HepG2 (cell line): Measurements from ENCODE around the gene UTP11. TPM values are rescaled to one million over a fixed set of nuclear protein-coding genes. Genes with fewer than 3 reads are reported as not detected.
A peak's percentile ranks its signal among the peaks of the same experiment; 100 is the strongest.

ENCODE experiments used
- BRCA1 ChIP-seq: sonication (generic); formaldehyde crosslinking; IDR thresholded peaks from 2 replicates; pipeline ENCODE4 v1.4.0; 2020; ENCODE audit warnings: missing genetic modification reagents
- ERF ChIP-seq: IDR thresholded peaks from 2 replicates; pipeline ENCODE4 v1.6.1; 2018; ENCODE audit warnings: missing biosample characterization, missing genetic modification reagents
- HES4 ChIP-seq: sonication (generic); formaldehyde crosslinking; IDR thresholded peaks from 2 replicates; pipeline ENCODE4 v1.9.0; 2021; ENCODE audit warnings: mild to moderate bottlenecking, missing genetic modification reagents, borderline replicate concordance
- HOXD1 ChIP-seq: sonication (generic); formaldehyde crosslinking; IDR thresholded peaks from 2 replicates; pipeline ENCODE4 v1.5.0; 2020; ENCODE audit warnings: missing genetic modification reagents
- KAT7 ChIP-seq: IDR thresholded peaks from 2 replicates; pipeline ENCODE4 v1.6.1; 2018; ENCODE audit warnings: borderline replicate concordance, missing compliant biosample characterization
- MXD3 ChIP-seq: IDR thresholded peaks from 2 replicates; pipeline ENCODE4 v1.6.1; 2016; ENCODE audit warnings: mild to moderate bottlenecking, missing biosample characterization, missing genetic modification reagents
- NBN ChIP-seq: fragments of 450-650 bp; conservative IDR thresholded peaks from 2 replicates; pipeline ENCODE4 v1.6.1; 2017
- RBM22 ChIP-seq: fragments of 200-400 bp; formaldehyde crosslinking; optimal IDR thresholded peaks from 2 replicates; pipeline ENCODE3; 2017; ENCODE audit warnings: mild to moderate bottlenecking, low read length, moderate library complexity
- RNF219 ChIP-seq: sonication (generic); formaldehyde crosslinking; IDR thresholded peaks from 2 replicates; pipeline ENCODE4 v1.5.0; 2020; ENCODE audit warnings: mild to moderate bottlenecking, missing genetic modification reagents
- SALL1 ChIP-seq: sonication (generic); formaldehyde crosslinking; IDR thresholded peaks from 2 replicates; pipeline ENCODE4 v1.8.0; 2022; ENCODE audit warnings: mild to moderate bottlenecking, missing genetic modification reagents
- SP5 ChIP-seq: IDR thresholded peaks from 2 replicates; pipeline ENCODE4 v1.6.1; 2016; ENCODE audit warnings: low read depth, borderline replicate concordance
- TCF7L2 ChIP-seq: IDR thresholded peaks from 2 replicates; pipeline ENCODE4 v1.6.1; 2011; ENCODE audit warnings: mild to moderate bottlenecking, low read depth, low read length, moderate library complexity
- THAP8 ChIP-seq: sonication (generic); formaldehyde crosslinking; IDR thresholded peaks from 2 replicates; pipeline ENCODE4 v1.5.1; 2020; ENCODE audit warnings: missing genetic modification reagents, mild to moderate bottlenecking, borderline replicate concordance
- ZNF224 ChIP-seq: sonication (generic); formaldehyde crosslinking; IDR thresholded peaks from 2 replicates; pipeline ENCODE4 v1.5.0; 2020; ENCODE audit warnings: mild to moderate bottlenecking, missing genetic modification reagents
- ZNF354B ChIP-seq: sonication (generic); formaldehyde crosslinking; IDR thresholded peaks from 2 replicates; pipeline ENCODE4 v1.8.0; 2022; ENCODE audit warnings: mild to moderate bottlenecking, missing genetic modification reagents
- ZNF530 ChIP-seq: sonication (generic); formaldehyde crosslinking; IDR thresholded peaks from 2 replicates; pipeline ENCODE4 v1.5.0; 2020; ENCODE audit warnings: low read depth, mild to moderate bottlenecking, missing genetic modification reagents
- ZNF660 ChIP-seq: sonication (generic); formaldehyde crosslinking; IDR thresholded peaks from 2 replicates; pipeline ENCODE4 v1.5.1; 2020; ENCODE audit warnings: mild to moderate bottlenecking, low read depth, missing genetic modification reagents, borderline replicate concordance
- ZNF713 ChIP-seq: sonication (generic); formaldehyde crosslinking; IDR thresholded peaks from 2 replicates; pipeline ENCODE4 v1.4.0; 2020; ENCODE audit warnings: mild to moderate bottlenecking, missing genetic modification reagents
- polyA plus RNA-seq, 8 experiments: library from polyadenylated mRNA; depleted of rRNA in 3 of 8; stranded (reverse) in 7 of 8; unstranded in 1 of 8; fragments of >200 nt; fragmentation: Illumina TruSeq in 4 of 8; extraction: Trizol in 4 of 8; gene quantifications; 2 replicates each; pipeline versions ENCODE4 v1.2.1 to v1.2.3, GENCODE V29; 2011 to 2016; ENCODE audit warnings: low read depth in 4 of 8, missing spikeins in 1 of 8, mixed read lengths in 1 of 8; ENCODE audit not compliant: insufficient read depth in 1 of 8
- total RNA-seq, 5 experiments: library from RNA; depleted of rRNA; stranded (reverse); fragments of >200 nt; fragmentation: Illumina TruSeq; extraction: Trizol; gene quantifications; 2 replicates each; pipeline ENCODE4 v1.2.3, GENCODE V29; 2016; ENCODE audit warnings: low read depth in 1 of 5
- TF ChIP-seq, protein P1 (sequence below): sonication (generic); formaldehyde crosslinking; IDR thresholded peaks from 2 replicates; pipeline ENCODE4 v1.8.0; 2022; ENCODE audit warnings: mild to moderate bottlenecking, missing genetic modification reagents, borderline replicate concordance
- TF ChIP-seq, protein P2 (sequence below): sonication (generic); formaldehyde crosslinking; IDR thresholded peaks from 2 replicates; pipeline ENCODE4 v1.4.0; 2020; ENCODE audit warnings: mild to moderate bottlenecking, missing genetic modification reagents, borderline replicate concordance
- TF ChIP-seq, protein P3 (sequence below): sonication (generic); formaldehyde crosslinking; IDR thresholded peaks from 2 replicates; pipeline ENCODE4 v1.4.0; 2020; ENCODE audit warnings: missing genetic modification reagents
- TF ChIP-seq, protein P4 (sequence below): sonication (generic); formaldehyde crosslinking; IDR thresholded peaks from 2 replicates; pipeline ENCODE4 v1.8.0; 2022; ENCODE audit warnings: missing genetic modification reagents, mild to moderate bottlenecking, borderline replicate concordance

The UTP11 gene
- total and polyA plus RNA-seq, 2 of the 13 experiments (the other 11 are each of a cell fraction or from before 2014, with no cell fraction given): 13.5 to 44.8 TPM

DNA sequence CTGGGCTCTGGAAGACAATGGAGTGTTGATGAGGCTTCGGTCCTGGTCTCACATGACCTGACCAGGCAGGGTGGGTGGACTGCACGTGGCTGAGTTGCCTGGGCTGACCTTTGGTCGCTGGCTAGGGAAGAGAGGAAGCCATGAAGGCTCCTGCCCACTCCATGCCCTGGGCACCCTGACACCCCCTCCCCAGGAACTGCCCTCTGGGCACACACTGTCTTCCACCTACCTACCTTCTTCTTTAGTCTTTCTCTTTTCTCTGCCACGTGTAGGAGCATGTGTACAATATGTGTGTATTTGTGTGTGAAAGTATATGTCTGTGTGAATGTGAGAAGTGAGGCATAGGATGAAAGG is 19.0 kb downstream of the UTP11 start (continued):
- TF ChIP-seq, protein P1, sequence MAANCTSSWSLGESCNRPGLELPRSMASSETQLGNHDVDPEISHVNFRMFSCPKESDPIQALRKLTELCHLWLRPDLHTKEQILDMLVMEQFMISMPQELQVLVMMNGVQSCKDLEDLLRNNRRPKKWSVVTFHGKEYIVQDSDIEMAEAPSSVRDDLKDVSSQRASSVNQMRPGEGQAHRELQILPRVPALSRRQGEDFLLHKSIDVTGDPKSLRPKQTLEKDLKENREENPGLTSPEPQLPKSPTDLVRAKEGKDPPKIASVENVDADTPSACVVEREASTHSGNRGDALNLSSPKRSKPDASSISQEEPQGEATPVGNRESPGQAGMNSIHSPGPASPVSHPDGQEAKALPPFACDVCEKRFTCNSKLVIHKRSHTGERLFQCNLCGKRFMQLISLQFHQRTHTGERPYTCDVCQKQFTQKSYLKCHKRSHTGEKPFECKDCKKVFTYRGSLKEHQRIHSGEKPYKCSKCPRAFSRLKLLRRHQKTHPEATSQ (CRISPR knock-in tag): no peak
- TF ChIP-seq THAP8: no peak
- TF ChIP-seq BRCA1 (CRISPR knock-in tag): no peak
- TF ChIP-seq ZNF354B (CRISPR knock-in tag): no peak
- TF ChIP-seq, protein P2, sequence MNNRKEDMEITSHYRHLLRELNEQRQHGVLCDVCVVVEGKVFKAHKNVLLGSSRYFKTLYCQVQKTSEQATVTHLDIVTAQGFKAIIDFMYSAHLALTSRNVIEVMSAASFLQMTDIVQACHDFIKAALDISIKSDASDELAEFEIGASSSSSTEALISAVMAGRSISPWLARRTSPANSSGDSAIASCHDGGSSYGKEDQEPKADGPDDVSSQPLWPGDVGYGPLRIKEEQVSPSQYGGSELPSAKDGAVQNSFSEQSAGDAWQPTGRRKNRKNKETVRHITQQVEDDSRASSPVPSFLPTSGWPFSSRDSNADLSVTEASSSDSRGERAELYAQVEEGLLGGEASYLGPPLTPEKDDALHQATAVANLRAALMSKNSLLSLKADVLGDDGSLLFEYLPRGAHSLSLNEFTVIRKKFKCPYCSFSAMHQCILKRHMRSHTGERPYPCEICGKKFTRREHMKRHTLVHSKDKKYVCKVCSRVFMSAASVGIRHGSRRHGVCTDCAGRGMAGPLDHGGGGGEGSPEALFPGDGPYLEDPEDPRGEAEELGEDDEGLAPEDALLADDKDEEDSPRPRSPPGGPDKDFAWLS: no peak
- TF ChIP-seq RBM22: no peak
- TF ChIP-seq KAT7 (CRISPR knock-in tag): no peak
- 0 out of 2 replicates have a peak, but pooled peaks have one; percentile 48 for TF ChIP-seq RNF219 (CRISPR knock-in tag)
- TF ChIP-seq HES4: no peak
- peak; percentile 31; the same call in 1 of the 2 replicates for TF ChIP-seq MXD3 (CRISPR knock-in tag)
- peak; percentile 58; the same call in 1 of the 2 replicates for TF ChIP-seq ERF (CRISPR knock-in tag)
- 0 out of 2 replicates have a peak, but pooled peaks have one; percentile 13 for TF ChIP-seq SP5 (CRISPR knock-in tag)
- TF ChIP-seq, protein P3, sequence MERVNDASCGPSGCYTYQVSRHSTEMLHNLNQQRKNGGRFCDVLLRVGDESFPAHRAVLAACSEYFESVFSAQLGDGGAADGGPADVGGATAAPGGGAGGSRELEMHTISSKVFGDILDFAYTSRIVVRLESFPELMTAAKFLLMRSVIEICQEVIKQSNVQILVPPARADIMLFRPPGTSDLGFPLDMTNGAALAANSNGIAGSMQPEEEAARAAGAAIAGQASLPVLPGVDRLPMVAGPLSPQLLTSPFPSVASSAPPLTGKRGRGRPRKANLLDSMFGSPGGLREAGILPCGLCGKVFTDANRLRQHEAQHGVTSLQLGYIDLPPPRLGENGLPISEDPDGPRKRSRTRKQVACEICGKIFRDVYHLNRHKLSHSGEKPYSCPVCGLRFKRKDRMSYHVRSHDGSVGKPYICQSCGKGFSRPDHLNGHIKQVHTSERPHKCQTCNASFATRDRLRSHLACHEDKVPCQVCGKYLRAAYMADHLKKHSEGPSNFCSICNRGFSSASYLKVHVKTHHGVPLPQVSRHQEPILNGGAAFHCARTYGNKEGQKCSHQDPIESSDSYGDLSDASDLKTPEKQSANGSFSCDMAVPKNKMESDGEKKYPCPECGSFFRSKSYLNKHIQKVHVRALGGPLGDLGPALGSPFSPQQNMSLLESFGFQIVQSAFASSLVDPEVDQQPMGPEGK (CRISPR knock-in tag): peak; percentile 57
- TF ChIP-seq NBN: no peak
- TF ChIP-seq, protein P4, sequence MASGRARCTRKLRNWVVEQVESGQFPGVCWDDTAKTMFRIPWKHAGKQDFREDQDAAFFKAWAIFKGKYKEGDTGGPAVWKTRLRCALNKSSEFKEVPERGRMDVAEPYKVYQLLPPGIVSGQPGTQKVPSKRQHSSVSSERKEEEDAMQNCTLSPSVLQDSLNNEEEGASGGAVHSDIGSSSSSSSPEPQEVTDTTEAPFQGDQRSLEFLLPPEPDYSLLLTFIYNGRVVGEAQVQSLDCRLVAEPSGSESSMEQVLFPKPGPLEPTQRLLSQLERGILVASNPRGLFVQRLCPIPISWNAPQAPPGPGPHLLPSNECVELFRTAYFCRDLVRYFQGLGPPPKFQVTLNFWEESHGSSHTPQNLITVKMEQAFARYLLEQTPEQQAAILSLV (CRISPR knock-in tag): no peak
- TF ChIP-seq ZNF713: no peak
- no peak for TF ChIP-seq ZNF224 (CRISPR knock-in tag)
- TF ChIP-seq ZNF530 (CRISPR knock-in tag): no peak
- TF ChIP-seq TCF7L2: no peak
- TF ChIP-seq ZNF660: no peak
- TF ChIP-seq SALL1: peak; percentile 76
- no peak for TF ChIP-seq HOXD1 (CRISPR knock-in tag)
